Measurements from ENCODE around the gene SPSB1.

DNA sequence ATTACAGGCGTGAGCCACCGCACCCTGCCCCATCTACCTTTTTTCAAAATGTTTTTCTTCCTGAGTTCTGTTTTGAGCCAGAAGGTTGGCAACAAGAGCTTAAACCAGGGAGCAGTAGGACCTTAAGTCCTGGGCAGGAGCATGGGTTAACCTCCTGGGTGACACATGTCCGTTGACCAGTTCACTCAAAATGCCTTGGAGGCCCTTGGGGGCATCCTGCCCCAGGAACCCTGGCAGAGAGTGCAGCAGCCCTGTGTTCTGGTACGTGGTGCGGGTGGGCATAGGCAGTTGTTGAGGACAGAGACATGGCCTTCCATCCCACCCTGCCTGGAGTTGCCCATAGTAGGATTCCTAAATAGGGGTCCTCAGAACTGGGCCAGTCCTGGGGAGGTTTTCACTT lies 46.5 kb upstream of the SPSB1 start:
- TF ChIP-seq, protein P1, sequence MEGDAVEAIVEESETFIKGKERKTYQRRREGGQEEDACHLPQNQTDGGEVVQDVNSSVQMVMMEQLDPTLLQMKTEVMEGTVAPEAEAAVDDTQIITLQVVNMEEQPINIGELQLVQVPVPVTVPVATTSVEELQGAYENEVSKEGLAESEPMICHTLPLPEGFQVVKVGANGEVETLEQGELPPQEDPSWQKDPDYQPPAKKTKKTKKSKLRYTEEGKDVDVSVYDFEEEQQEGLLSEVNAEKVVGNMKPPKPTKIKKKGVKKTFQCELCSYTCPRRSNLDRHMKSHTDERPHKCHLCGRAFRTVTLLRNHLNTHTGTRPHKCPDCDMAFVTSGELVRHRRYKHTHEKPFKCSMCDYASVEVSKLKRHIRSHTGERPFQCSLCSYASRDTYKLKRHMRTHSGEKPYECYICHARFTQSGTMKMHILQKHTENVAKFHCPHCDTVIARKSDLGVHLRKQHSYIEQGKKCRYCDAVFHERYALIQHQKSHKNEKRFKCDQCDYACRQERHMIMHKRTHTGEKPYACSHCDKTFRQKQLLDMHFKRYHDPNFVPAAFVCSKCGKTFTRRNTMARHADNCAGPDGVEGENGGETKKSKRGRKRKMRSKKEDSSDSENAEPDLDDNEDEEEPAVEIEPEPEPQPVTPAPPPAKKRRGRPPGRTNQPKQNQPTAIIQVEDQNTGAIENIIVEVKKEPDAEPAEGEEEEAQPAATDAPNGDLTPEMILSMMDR (IDR thresholded peaks at IDR 0.05), result no peak
- TF ChIP-seq POLR2A (IDR thresholded peaks at IDR 0.05), result no peak

Measured in thyroid gland (tissue), 4 donors.